ENCODE data around the gene COL25A1. TPM values are rescaled to one million over a fixed set of nuclear protein-coding genes. Genes with fewer than 3 reads are reported as not detected.
"Not testable (repeated sequence)": the region's sequence is repeated elsewhere in the genome, so short reads cannot be mapped to it uniquely, and the experiment has no call there.

Gene COL25A1
- total RNA-seq, 4 donors from 2014 or later = 2.5 TPM; not detected in 3

GRCh38 chr4:109079201-109079600 is 223.3 kb downstream of the COL25A1 start:
- Histone ChIP-seq H3K4me1 (no peaks in the 10 kb centered on the region), H3K36me3 (no peaks in the 10 kb centered on the region), H3K9me3 (no peaks in the 10 kb centered on the region), H3K27me3 (no peaks in the 10 kb centered on the region), H3K4me3 (no peak overlapping the region), H3K27ac (no peak overlapping the region)
- no peak for DNase-seq
- no peak for TF ChIP-seq POLR2A (IDR thresholded peaks at IDR 0.05)
- TF ChIP-seq CTCF (IDR thresholded peaks at IDR 0.05) = no peak

- H3K9me3 ChIP-seq = no peaks in the 10 kb centered on the region
- no peak for DNase-seq
- H3K27me3 ChIP-seq = no peaks in the 10 kb centered on the region
- TF ChIP-seq POLR2A (IDR thresholded peaks at IDR 0.05) (no peak), CTCF (IDR thresholded peaks at IDR 0.05) (no peak)
- no peaks in the 10 kb centered on the region for H3K4me1 ChIP-seq
- H3K27ac ChIP-seq = no peak overlapping the region
- H3K4me3 ChIP-seq = no peak overlapping the region
- H3K36me3 ChIP-seq = no peaks in the 10 kb centered on the region
Observed at GRCh38 chr4:109078724-109079123, 223.7 kb downstream of the COL25A1 start.

- Histone ChIP-seq H3K4me1 (no peaks in the 10 kb centered on the region), H3K36me3 (no peaks in the 10 kb centered on the region), H3K27me3 (no peaks in the 10 kb centered on the region), H3K27ac (no peak overlapping the region), H3K4me3 (no peak overlapping the region), H3K9me3 (no peaks in the 10 kb centered on the region)
- no peak for DNase-seq
- no peak for TF ChIP-seq CTCF (IDR thresholded peaks at IDR 0.05)
- TF ChIP-seq POLR2A (IDR thresholded peaks at IDR 0.05) = no peak
Observed at GRCh38 chr4:109077505-109077904, 225.0 kb downstream of the COL25A1 start.

GRCh38 chr4:109076709-109077108 is 225.7 kb downstream of the COL25A1 start:
- H3K9me3 ChIP-seq, H3K36me3 ChIP-seq, H3K27me3 ChIP-seq, H3K4me1 ChIP-seq, DNase-seq, H3K27ac ChIP-seq, H3K4me3 ChIP-seq: not testable (repeated sequence)

- H3K9me3 ChIP-seq = no peaks in the 10 kb centered on the region
- no peak for DNase-seq
- H3K27ac ChIP-seq = no peak overlapping the region
- H3K36me3 ChIP-seq = no peaks in the 10 kb centered on the region
- TF ChIP-seq POLR2A (IDR thresholded peaks at IDR 0.05) = no peak
- TF ChIP-seq CTCF (IDR thresholded peaks at IDR 0.05) = no peak
- no peak overlapping the region for H3K4me3 ChIP-seq
- H3K4me1 ChIP-seq = no peaks in the 10 kb centered on the region
- H3K27me3 ChIP-seq = no peaks in the 10 kb centered on the region
Observed at GRCh38 chr4:109075621-109076020, 226.8 kb downstream of the COL25A1 start.

- no peak overlapping the region for H3K4me3 ChIP-seq
- H3K4me1 ChIP-seq = no peaks in the 10 kb centered on the region
- H3K27ac ChIP-seq = no peak overlapping the region
- no peak for TF ChIP-seq POLR2A (IDR thresholded peaks at IDR 0.05)
- no peak for TF ChIP-seq CTCF (IDR thresholded peaks at IDR 0.05)
- H3K9me3 ChIP-seq = no peaks in the 10 kb centered on the region
- no peaks in the 10 kb centered on the region for H3K36me3 ChIP-seq
- H3K27me3 ChIP-seq = no peaks in the 10 kb centered on the region
- no peak for DNase-seq
Observed at GRCh38 chr4:109072595-109072994, 229.9 kb downstream of the COL25A1 start.

- H3K9me3 ChIP-seq, H3K27ac ChIP-seq, H3K36me3 ChIP-seq, H3K27me3 ChIP-seq, DNase-seq, H3K4me3 ChIP-seq, H3K4me1 ChIP-seq: not testable (repeated sequence)
Observed at GRCh38 chr4:109070677-109071076, 231.8 kb downstream of the COL25A1 start.
